ENCODE data around the gene MAK. TPM values are rescaled to one million over a fixed set of nuclear protein-coding genes. Genes with fewer than 3 reads are reported as not detected.
"Not testable (repeated sequence)": the region's sequence is repeated elsewhere in the genome, so short reads cannot be mapped to it uniquely, and the experiment has no call there.

The MAK gene
- total RNA-seq, 4 donors from 2014 or later: 0.27 TPM; not detected in 3

DNA sequence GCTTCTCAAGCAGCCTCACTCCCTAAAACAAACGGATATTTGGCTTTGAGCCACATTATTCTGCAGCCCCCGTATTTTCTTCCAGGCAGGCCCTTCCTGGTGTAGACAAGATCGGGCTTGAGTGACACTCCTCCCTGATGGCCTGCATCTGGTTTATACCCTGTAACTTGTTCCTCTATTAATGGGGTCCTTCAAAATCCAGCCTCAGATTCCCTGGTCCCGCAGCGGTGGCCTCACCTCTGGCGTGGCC is 115.8 kb downstream of the MAK start:
- Histone ChIP-seq H3K27me3 (no peaks in the 10 kb centered on the region), H3K27ac (peak overlapping the region; percentile 79 to 86 (median 80)), H3K4me1 (peaks cover 0 to 12% (median 3%) of the 10 kb centered on the region in 4 donors), H3K4me3 (peak overlapping the region; percentile 48 to 68 (median 66)), H3K9me3 (no peaks in the 10 kb centered on the region), H3K36me3 (peaks cover 0 to 17% (median 0%) of the 10 kb centered on the region in 3 donors)
- no peak for TF ChIP-seq POLR2A (IDR thresholded peaks at IDR 0.05)
- TF ChIP-seq, protein P1, sequence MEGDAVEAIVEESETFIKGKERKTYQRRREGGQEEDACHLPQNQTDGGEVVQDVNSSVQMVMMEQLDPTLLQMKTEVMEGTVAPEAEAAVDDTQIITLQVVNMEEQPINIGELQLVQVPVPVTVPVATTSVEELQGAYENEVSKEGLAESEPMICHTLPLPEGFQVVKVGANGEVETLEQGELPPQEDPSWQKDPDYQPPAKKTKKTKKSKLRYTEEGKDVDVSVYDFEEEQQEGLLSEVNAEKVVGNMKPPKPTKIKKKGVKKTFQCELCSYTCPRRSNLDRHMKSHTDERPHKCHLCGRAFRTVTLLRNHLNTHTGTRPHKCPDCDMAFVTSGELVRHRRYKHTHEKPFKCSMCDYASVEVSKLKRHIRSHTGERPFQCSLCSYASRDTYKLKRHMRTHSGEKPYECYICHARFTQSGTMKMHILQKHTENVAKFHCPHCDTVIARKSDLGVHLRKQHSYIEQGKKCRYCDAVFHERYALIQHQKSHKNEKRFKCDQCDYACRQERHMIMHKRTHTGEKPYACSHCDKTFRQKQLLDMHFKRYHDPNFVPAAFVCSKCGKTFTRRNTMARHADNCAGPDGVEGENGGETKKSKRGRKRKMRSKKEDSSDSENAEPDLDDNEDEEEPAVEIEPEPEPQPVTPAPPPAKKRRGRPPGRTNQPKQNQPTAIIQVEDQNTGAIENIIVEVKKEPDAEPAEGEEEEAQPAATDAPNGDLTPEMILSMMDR (IDR thresholded peaks at IDR 0.05): no peak
- no peak for DNase-seq

DNA sequence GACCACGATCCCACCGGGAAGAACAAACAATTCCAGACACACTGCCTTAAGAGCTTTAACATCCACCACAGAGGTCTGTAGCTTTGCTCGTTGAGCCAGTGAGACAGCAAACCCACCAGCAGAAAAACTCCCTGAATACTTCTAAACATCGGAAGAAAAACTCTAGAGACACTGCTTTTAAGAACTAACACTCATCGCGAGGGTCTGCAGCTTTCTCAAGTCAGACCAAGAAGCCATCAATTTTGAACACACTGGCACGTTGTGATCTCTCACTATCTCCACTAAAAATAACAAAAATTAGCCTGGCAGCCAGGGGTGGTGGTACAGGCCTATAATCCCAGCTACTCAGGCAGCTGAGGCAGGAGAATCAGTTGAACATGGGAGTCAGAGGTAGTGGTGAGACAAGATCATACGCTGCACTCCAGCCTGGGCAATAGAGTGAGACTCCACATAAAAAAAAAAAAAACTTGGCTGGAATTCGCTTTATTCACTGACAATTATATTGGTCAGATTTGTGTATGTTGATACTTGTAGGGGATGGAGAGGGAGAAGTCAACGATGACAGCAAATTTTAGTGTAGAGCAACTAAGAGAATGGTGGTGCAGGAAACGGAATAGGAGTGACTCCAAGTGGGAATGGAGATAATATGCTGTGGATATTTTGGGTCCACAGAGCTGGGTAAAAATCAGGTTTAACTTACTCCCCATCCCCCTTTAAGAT is 116.3 kb downstream of the MAK start:
- H3K27me3 ChIP-seq: no peaks in the 10 kb centered on the region
- peaks cover 0 to 16% (median 0%) of the 10 kb centered on the region in 3 donors for H3K36me3 ChIP-seq
- DNase-seq: no peak
- H3K4me3 ChIP-seq: peak overlapping the region; percentile 48 to 68 (median 66)
- H3K4me1 ChIP-seq: peaks cover 0 to 12% (median 3%) of the 10 kb centered on the region in 4 donors
- H3K27ac ChIP-seq: peak overlapping the region; percentile 80 to 95 (median 84)
- H3K9me3 ChIP-seq: no peaks in the 10 kb centered on the region
- no peak for TF ChIP-seq POLR2A (IDR thresholded peaks at IDR 0.05)
- TF ChIP-seq, protein P1 (IDR thresholded peaks at IDR 0.05): no peak

DNA sequence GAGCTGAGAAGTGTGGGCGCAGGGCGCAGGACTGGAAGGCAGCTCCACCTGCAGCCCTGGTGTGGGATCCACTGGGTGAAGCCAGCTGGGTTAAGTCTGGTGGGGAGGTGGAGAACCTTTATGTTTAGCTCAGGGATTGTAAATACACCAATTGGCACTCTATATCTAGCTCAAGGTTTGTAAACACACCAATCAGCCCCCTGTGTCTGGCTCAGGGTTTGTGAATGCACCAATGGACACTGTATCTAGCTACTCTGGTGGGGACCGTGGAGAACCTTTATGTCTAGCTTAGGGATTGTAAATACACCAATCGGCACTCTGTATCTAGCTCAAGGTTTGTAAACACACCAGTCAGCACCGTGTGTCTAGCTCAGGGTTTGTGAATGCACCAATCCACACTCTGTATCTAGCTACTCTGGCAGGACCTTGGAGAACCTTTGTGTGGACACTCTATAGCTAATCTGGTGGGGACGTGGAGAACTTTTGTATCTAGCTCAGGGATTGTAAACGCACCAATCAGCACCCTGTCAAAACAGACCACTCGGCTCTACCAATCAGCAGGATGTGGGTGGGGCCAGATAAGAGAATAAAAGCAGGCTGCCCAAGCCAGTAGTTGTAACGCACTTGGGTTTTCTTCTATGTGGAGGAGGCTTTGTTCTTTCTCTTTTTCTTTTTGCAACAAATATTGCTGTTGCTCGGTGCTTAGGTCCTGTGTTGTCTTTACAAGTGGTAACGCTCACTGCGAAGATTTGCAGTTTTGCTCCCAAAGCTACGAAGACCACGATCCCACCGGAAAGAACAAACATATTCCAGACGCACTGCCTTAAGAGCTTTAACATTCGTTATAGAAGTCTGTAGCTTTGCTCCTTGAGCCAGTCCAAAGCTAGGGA is 117.1 kb downstream of the MAK start:
- DNase-seq, H3K9me3 ChIP-seq, H3K27me3 ChIP-seq: not testable (repeated sequence)
- Histone ChIP-seq H3K36me3 (peaks cover 0 to 13% (median 0%) of the 10 kb centered on the region in 3 donors), H3K4me1 (peaks cover 0 to 12% (median 3%) of the 10 kb centered on the region in 4 donors), H3K27ac (peak overlapping the region; percentile 69 to 95 (median 78)), H3K4me3 (peak overlapping the region; percentile 44 to 65 (median 60))
- TF ChIP-seq, protein P1 (IDR thresholded peaks at IDR 0.05): peak in 1 of 6 experiments; percentile 16

DNA sequence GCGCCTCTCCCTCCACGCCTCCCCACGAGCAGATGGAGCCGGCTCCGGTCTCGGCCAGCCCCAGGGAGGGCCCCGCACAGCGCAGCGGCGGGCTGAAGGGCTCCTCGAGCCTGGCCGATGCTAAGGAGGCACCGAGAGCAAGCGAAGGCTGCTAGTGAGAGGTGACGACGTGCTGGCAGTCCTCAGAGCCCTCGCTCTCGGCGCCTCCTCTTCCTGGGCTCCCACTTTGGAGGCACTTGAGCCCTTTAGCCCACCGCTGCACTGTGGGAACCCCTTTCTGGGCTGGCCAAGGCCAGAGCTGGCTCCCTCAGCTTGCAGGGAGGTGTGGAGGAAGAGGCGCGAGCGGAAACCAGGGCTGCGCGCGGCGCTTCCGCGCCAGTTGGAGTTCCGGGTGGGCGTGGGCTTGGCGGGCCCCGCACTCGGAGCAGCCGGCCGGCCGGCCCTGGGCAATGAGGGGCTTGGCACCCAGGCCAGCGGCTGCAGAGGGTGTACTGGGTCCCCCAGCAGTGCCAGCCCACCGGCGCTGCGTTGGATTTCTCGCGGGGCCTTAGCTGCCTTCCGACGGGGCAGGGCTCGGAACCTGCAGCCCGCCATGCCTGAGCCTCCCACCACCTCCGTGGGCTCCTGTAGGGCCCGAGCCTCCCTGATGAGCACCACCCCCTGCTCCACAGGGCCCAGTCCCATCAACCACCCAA is 117.9 kb downstream of the MAK start:
- peak overlapping the region; percentile 44 to 65 (median 60) for H3K4me3 ChIP-seq
- no peaks in the 10 kb centered on the region for H3K27me3 ChIP-seq
- peak; percentile 56 to 76 (median 69) for DNase-seq
- TF ChIP-seq POLR2A (IDR thresholded peaks at IDR 0.05): peak; percentile 18 to 40
- TF ChIP-seq, protein P1 (IDR thresholded peaks at IDR 0.05): no peak
- H3K36me3 ChIP-seq: peaks cover 0 to 6% (median 0%) of the 10 kb centered on the region in 3 donors
- H3K9me3 ChIP-seq: no peaks in the 10 kb centered on the region
- H3K4me1 ChIP-seq: peaks cover 0 to 12% (median 3%) of the 10 kb centered on the region in 4 donors
- peak overlapping the region; percentile 69 to 95 (median 78) for H3K27ac ChIP-seq

DNA sequence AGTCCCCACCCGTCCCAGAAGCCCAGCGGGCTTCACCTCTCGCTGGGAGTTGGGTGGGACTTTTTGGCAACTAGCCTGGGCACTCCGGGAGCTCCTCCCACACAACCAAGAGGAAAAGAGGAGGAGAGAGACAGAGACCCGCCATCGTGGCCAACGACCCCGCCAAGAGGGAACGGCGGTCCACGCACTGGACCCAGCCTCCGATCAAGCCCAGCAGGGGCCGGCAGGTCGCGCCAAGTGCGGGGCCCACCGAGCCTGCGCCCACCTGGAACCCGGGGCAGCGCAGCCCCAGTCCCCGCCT is 118.4 kb downstream of the MAK start:
- Histone ChIP-seq H3K27me3 (no peaks in the 10 kb centered on the region), H3K27ac (peak overlapping the region; percentile 69 to 95 (median 78)), H3K4me1 (peaks cover 0 to 12% (median 3%) of the 10 kb centered on the region in 4 donors), H3K9me3 (no peaks in the 10 kb centered on the region), H3K4me3 (peak overlapping the region; percentile 44 to 65 (median 60)), H3K36me3 (peaks cover 0 to 1% (median 0%) of the 10 kb centered on the region in 3 donors)
- no peak for DNase-seq
- TF ChIP-seq, protein P1 (IDR thresholded peaks at IDR 0.05): no peak
- no peak for TF ChIP-seq POLR2A (IDR thresholded peaks at IDR 0.05)
